GM19193 (cell line): ENCODE results near the gene CCND1.

Experiments used
- POLR2A ChIP-seq: IDR thresholded peaks from 4 replicates; pipeline ENCODE4 v1.6.1; 2011; ENCODE audit not compliant: insufficient read depth, insufficient read length; ENCODE audit errors: extremely low read depth

Gene CCND1

GRCh38 chr11:69635804-69636511, 5.0 kb upstream of the CCND1 start:
- no peak for TF ChIP-seq POLR2A

GRCh38 chr11:69636512-69637197, 4.3 kb upstream of the CCND1 start:
- TF ChIP-seq POLR2A: no peak

GRCh38 chr11:69637198-69637940, 3.6 kb upstream of the CCND1 start:
- TF ChIP-seq POLR2A: no peak

GRCh38 chr11:69637941-69638871, 2.8 kb upstream of the CCND1 start:
- no peak for TF ChIP-seq POLR2A

- TF ChIP-seq POLR2A: no peak
Measured at GRCh38 chr11:69638941-69639681, 1.8 kb upstream of the CCND1 start.

- no peak for TF ChIP-seq POLR2A
Measured at GRCh38 chr11:69639831-69640230, 1.1 kb upstream of the CCND1 start.

- no peak for TF ChIP-seq POLR2A
Measured at GRCh38 chr11:69640260-69640994, 529 bp upstream of the CCND1 start.

- no peak for TF ChIP-seq POLR2A
Measured at GRCh38 chr11:69641681-69642548, 959 bp downstream of the CCND1 start.

GRCh38 chr11:69642549-69642912, 1.6 kb downstream of the CCND1 start:
- no peak for TF ChIP-seq POLR2A

- no peak for TF ChIP-seq POLR2A
Measured at GRCh38 chr11:69642913-69643632, 2.1 kb downstream of the CCND1 start.

- TF ChIP-seq POLR2A: no peak
Measured at GRCh38 chr11:69643646-69644045, 2.7 kb downstream of the CCND1 start.
